GM19438 (cell line): ENCODE measurements around the gene NCK2.
A peak's percentile ranks its signal among the peaks of the same experiment; 100 is the strongest.

ENCODE experiments used
- ATAC-seq: cut with Tn5 transposase; IDR thresholded peaks from one replicate; pipeline ENCODE4 v1.9.1; 2021; ENCODE audit warnings: low read depth; ENCODE audit not compliant: unreplicated experiment

Gene NCK2

DNA sequence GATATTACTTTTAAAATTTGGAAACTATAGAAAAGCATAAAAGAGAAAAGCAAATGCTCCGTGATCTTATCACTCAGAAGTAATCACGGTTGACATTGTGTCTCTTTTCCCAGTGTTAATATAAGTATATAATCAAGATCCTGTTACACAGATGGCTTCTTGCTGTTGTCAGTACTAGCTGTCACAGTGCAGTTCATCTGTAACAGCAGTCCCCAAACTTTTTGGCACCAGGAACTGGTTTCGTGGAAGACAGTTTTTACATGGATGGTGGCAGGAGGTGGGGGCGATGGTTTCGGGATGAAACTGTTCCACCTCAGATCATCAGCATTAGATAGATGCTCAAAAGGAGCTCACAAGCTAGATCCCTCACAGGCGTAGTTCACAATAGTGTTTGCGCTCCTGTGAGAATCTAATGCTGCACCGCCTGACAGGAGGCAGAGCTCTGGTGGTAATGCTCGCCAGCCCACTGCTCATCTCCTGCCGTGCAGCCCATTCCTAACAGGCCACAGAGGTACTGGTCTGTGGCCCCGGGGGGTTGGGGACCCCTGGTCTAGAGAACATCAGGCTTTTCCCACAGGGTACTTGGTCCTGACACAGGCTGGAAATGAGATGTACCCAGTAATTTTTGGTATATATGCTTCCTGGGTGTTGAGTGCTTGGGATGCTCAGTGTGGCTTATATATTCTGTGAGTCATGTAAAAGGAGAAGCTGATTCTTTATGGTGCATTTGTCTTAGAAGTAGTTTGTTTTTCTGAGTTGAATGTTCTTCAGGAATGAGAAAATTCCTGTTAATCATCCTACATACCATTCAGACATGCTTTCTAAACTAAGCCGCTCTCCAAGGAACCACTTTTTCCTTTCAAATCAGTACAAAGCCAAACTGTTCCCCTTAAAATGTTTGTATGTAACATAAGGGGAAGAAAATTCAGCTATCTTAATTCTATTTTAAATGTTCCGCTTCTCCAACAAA, 121.8 kb downstream of the NCK2 start:
- ATAC-seq: no peak

DNA sequence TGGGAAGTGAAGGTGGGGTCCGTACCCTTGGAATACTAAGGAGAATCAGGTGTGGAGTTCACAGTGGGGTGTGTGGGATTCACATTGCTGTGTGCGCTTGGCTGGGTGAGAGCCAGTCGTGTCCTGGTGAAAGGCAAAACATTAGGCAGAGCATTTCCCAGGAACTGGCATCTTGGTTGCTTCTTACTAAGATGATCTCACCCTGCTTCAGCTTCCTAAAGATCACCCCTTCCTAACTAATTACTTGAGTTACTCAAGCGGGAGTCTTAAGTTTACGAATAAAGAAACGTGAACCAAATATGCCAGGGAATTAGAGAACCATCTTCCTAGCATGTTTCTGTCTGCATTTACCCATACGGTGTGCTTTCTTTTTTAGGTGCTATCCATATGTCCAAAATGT, 122.9 kb downstream of the NCK2 start:
- no peak for ATAC-seq

DNA sequence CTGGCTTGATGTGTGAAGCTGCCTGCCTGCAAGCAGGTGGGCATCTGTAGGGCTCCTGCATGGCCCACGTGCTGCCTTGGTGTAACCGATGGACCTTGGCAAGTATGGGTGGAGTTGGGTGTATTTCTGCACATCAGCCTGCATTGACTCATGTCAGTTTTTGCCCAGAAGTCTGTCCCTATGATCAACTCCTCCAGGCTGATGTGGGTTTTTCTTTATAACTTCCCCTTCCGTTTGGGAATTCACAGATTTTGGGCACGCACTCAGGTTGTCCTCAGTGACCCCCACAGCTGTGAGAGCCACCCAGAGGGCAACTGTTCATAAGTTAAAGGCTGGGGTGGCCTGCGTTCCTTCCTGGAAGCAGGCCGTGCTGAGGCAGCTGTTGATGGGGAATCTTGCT, 123.3 kb downstream of the NCK2 start:
- ATAC-seq: no peak

DNA sequence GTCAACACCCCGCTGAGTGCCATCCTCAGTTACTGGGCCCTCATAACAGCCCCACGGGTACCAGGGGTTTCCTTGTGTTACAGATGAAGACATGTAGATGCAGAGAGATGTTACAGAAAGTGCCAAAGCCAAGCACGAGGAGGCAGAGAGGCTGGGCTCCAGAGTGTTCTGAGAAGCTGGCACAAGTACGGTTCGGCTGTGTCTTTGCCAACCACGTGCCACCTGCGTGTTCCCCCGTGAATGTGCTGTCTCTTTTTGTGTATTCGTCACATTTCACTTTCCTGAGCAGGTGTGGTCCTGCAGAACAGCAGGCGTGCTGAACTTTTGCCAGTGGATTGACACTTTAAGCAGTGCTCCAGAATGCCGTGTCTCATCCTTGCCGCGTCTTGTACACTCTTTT, 124.6 kb downstream of the NCK2 start:
- ATAC-seq: no peak

DNA sequence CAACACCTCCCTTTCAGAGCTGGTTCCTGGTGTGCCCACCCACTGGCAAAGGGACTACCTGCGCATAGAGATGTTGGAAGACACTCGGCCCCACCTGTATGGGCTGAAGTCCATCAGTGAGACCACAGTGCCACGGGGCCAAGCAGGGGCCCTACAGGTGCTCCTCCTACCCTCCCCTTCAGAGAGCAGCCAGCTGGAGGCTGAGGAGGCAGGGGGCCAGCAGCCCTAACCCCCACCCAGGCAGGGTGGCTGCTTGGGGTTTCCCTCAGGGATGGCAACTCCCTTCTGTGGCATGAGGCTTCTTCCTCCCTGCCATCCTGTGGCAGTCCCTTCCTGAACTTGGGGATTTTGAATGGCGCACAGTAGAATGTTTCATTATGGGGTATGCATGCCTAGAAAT, 125.3 kb downstream of the NCK2 start:
- no peak for ATAC-seq

DNA sequence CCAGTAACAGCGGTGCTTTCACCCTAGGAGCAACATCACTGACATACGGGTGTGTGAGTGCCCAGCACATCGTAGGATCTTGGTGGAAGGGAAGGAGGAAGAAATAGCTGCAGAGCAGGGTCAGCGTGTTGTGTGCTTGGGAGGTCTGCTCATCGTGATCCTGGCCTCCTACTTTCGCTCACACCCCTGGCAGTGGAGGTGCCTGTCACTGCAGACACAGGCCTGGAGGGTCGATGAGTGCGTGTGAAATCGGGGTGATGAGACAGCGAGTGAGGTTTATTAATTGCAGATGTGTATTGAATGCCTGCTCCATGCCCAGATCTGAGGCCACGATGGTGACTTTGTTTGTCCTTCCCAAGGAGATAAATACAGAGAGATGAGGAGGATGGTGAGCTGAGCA, 126.1 kb downstream of the NCK2 start:
- ATAC-seq: no peak

DNA sequence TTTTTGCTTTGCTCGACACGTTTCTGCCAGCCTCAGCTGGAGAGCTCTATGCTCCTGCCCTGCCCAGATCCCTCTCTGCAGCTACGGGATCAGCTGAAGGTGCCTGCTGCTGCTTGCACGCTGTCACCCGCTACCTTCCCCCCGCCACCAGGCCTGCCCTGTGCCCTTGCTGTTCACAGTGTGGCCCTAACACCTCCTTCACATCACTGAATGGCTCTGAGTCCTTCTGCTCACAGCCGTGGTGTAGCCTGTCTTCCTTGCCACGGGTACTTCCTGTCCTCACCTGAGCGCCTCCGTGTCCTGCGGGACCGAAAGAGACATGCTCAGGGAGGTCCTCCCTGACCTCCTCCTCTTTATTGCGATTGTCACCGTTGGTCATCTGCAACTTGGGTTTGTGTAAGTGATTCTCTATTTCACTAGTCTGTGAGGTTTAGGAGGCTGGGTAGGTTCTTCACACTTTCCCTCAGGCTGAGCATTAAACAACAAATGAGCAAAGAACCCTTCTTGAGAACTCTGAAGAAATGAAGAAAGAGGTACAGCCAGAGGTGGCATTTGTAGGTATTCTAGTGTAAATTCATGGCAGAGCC, 127.5 kb downstream of the NCK2 start:
- ATAC-seq: peak; percentile 46

DNA sequence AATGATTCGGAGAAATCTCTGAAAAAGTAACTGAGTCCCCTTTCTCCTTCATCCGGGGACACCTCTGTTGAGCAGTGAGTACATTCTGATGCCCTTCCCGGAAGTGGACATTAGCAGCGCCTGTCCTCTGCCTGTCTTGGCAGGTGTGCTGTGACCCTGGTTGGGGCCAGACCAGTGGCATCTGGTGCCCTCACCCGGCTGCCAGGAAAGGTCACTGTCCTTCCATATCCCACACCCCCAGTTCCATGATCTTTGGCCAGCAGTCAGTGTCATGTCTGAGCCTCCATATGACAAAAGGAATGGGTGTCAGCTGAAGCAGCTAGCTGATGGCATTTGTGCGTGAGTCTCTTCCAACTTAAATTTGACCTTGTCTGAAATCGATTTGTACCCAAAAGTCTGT, 128.1 kb downstream of the NCK2 start:
- ATAC-seq: no peak

DNA sequence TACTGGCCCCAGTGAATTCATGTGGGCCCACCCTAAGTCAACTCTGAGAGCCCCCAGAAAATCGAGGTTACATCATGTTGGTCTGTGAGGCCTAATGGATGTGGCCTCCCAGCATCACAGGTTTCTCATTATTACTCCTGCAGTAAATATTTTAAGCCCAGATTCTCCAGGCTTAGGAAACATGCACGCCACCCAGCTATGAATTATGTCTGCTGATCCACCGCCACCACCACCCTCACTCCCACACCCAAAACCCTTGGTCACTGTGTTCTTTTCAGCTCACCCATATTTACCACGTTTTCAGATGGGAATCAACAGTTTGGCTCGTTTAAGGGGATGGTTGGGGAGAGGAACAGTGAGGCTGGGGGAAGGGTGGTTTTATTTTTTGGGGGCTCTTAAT, 128.6 kb downstream of the NCK2 start:
- ATAC-seq: peak; percentile 10

DNA sequence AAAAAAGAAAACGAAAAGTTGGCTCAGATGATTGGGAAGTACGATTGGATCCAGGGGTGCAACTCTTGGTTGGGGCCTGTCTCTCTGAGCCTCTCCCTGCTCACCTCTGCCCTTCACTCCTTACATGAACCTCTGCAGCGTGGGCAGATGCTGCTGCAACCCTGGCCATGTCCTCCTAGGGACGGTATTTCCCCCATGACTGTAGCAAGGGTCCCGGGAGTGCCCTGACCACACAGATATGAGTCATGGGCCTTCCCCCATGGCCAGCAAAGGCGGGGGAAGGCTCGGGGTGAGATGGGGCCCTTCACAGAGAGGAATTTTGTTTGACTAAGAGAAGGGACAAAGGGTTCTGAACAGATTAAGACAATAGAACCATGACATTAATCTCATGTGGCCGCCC, 129.0 kb downstream of the NCK2 start:
- peak; percentile 63 for ATAC-seq

DNA sequence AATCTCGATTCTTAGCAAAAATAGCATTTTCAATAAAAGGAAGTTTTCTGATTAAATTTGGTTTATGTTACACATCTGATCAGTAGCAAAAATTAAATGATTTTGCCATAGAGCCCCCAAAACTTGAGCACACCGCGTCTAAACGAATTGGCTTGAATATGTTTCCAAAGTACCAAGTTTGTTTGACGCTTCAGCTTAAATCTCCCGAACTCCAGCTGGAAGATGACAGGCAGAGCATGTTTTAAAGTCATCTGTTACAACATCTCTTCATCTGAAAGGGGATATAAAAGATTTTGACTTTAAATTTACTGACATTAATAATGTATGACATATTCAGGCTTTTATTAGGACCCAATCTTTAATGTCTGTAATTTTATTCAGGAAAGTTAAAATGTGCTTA, 129.8 kb downstream of the NCK2 start:
- ATAC-seq: no peak

DNA sequence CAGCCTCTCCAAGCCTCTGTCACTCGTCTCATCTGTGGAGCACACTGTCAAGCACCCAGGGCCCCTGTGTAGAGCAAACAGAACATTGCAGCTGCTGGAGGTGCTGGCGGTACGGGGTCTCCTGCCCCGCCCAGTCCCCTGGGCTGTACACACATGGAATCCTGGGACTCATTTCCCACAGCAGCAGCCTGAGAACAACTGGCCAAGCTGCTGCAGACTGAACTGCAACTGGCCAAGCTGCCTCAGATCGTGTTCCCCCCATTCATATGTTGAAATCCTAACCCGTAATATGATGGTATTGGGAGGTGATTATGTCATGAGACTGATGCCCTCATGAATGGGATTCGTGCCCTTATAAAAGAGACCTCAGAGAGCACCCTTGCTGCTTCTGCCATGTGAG, 130.5 kb downstream of the NCK2 start:
- ATAC-seq: no peak

DNA sequence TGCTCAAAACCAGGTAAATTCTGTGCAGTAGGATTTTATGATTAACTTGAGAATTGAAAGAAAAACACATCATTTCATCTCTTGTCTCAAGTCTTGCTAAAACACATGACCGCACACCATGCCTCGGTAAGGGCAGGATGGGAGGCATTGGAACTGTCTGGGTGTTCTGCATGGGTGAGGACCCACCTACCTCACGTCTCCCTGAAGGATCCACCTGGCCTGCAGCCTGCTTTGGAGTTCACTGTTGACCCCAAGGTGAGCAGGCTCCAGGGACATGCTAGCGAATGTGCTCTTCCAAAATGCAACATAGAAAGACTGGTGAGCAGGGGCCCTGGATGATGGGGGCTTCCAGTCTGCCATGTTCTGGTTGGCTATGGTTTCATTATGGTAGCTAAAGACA, 131.5 kb downstream of the NCK2 start:
- ATAC-seq: no peak

DNA sequence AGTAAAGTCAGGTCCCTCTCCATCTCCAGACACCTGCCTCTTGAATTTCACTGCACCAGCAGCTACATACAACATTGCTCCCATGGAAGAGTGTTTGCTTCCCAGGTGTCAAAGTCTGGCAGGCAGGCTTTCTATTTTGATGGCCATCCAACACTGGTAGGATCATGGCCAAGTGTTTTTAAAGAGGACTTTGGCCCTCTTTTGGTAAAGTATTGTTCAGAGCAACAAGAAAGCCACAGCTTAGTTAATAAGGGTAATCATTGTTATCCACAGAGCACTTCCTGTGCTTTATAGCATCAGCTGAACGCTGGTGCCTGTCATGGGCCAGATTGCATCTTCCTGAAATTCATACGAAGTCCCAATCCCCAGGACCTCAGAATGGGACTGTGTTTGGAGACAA, 133.2 kb downstream of the NCK2 start:
- ATAC-seq: no peak

DNA sequence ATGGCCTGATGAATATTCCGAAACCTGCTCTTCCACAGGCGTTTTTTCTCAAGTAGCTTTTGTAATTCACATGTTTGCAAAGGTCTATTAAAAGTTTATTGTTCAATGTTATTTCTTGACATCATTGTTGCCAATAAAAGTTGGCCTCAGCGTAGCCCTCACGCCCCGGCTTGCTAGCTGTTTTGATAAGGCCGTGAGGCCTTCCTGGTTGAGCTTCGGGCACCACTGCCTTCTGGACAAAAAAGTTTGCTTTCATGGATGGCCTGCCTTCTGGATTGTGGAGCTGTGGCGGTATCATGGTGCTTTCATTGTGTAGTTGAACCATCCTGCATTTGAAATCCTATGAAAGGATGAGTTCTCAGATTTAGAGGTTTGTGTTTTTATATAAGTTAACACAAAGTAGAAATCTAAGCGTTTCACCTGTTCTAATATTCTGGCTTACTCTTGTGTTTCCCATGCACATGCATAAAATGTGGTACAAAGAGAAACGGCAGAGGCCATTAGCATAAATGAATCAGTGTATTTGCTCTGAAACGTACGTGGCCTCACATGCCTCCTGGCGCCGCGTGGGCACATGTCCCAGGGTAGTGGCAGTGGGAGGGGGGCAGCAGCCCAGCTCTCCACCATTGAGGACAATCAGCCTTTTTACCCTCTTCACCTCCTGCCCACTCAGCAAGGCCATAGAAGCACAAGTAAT, 134.5 kb downstream of the NCK2 start:
- no peak for ATAC-seq

DNA sequence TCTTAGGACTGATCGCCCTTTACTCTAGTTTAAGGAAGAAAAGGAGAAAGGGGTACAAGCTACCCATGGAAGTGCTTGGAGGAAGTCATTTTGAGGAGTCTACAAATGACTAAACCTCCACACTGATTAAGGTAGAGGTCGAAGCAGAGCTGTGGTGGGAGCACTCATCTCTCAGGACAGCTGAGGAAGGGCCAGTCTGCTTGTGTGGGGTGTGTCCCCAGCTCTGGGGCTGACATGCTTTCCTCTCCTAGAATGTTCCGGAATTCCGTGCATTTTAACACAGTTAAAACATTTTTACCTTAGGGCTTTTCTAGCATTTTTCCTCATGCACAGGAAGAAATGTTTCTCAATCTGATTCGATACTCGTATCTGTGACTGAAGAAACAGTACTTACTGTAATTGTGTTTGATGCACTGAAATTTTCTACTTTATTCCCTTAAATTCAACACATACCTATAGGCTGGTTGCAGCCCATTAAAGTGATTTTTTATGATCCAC, 135.1 kb downstream of the NCK2 start:
- ATAC-seq: no peak

DNA sequence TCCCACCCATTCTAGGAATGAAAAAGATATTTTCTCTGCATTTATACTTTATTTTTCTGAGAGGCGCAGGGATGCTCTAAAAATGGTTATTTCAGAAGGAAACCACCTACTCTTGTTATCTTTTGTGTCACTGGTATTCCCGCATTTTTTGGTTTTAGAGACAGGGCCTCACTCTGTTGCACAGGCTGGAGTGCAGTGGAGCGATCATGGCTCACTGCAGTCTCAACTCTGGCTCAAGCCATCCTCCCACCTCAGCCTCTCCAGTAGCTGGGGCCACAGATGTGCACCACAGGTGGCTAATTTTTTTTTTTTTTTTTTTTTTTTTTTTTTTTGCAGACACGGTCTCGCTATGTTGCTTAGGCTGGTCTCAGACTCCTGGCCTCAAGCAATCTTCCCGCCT, 135.9 kb downstream of the NCK2 start:
- no peak for ATAC-seq

DNA sequence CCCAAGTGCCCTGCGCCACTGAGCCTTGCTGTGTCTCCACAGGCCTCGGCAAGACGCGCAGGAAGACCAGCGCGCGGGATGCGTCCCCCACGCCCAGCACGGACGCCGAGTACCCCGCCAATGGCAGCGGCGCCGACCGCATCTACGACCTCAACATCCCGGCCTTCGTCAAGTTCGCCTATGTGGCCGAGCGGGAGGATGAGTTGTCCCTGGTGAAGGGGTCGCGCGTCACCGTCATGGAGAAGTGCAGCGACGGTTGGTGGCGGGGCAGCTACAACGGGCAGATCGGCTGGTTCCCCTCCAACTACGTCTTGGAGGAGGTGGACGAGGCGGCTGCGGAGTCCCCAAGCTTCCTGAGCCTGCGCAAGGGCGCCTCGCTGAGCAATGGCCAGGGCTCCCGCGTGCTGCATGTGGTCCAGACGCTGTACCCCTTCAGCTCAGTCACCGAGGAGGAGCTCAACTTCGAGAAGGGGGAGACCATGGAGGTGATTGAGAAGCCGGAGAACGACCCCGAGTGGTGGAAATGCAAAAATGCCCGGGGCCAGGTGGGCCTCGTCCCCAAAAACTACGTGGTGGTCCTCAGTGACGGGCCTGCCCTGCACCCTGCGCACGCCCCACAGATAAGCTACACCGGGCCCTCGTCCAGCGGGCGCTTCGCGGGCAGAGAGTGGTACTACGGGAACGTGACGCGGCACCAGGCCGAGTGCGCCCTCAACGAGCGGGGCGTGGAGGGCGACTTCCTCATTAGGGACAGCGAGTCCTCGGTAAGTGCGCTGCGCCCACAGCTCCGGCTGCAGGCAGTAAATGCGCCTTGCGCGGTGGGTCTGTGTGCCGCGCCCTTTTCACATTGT, 136.8 kb downstream of the NCK2 start:
- ATAC-seq: no peak

DNA sequence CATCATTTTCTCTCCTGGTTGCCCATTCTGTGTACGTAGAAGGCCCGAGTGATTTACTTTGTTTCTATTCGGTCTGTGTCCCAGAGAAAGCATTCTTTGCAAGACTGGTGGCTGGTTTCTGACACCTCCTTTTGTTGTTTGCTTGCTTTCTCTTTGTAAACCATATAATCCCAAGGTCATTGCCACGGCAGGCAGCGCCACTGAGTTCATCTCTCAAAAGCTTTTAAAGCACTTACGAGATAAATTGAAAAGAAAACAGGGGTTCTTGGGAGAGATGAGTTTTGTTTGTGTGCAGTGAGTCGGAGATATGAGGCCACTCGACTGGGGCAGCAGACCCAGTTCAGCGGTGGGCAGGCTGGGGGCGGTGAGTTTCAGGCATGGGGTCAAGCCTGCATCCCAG, 137.6 kb downstream of the NCK2 start:
- ATAC-seq: no peak

DNA sequence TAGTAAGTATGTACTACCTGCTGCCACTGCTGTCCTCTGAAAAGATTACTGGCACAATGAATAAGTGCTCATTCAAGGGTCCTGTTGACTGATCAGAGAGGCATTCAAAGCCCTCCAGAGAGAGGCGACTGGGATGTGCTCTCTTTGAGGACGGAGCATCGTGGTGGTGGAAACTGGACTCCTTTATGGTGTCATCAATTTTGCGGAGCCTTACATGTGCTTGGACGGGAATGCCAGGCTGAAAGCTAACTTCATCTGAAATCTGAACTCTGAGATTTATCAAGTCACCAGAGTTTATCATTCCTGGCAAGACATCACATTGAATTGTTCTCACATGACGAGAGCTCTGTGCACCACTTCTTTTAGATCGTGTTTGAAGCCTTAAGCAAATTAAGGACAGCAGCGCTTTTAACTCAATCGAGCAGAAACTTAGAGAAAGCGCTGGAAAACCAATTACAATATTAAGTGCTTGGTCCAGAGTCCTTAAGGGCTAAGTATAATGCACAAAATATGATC, 138.3 kb downstream of the NCK2 start:
- no peak for ATAC-seq
